Activated CD4-positive, alpha-beta T cell treated with anti-CD3 and anti-CD28 coated beads for 4 hours (primary cell): ENCODE measurements around the gene ZNF398.
"Not testable (repeated sequence)": the region's sequence is repeated elsewhere in the genome, so short reads cannot be mapped to it uniquely, and the experiment has no call there.

Experiments used
- DNase-seq, 2 donors: peaks; one replicate each; pipeline ENCODE4 v3.0.0-alpha.2; 2020

ZNF398 gene

GRCh38 chr7:149196705-149197171 lies 49.5 kb downstream of the ZNF398 start:
- peak in 1 of 2 donors; percentile 5 for DNase-seq

- no peak for DNase-seq
Measured at GRCh38 chr7:149197675-149198074, 50.4 kb downstream of the ZNF398 start.

- DNase-seq: no peak
Measured at GRCh38 chr7:149198161-149198816, 51.0 kb downstream of the ZNF398 start.

GRCh38 chr7:149199234-149199995 lies 52.2 kb downstream of the ZNF398 start:
- no peak for DNase-seq

- no peak for DNase-seq
Measured at GRCh38 chr7:149202831-149203231, 55.6 kb downstream of the ZNF398 start.

- DNase-seq: no peak
Measured at GRCh38 chr7:149205690-149206381, 58.6 kb downstream of the ZNF398 start.

- DNase-seq: no peak
Measured at GRCh38 chr7:149207324-149208035, 60.2 kb downstream of the ZNF398 start.

GRCh38 chr7:149209518-149210269 lies 62.4 kb downstream of the ZNF398 start:
- DNase-seq: peak; percentile 63 to 78

GRCh38 chr7:149210551-149210950 lies 63.3 kb downstream of the ZNF398 start:
- DNase-seq: no peak

- no peak for DNase-seq
Measured at GRCh38 chr7:149214020-149214720, 66.9 kb downstream of the ZNF398 start.

- no peak for DNase-seq
Measured at GRCh38 chr7:149216402-149216801, 69.1 kb downstream of the ZNF398 start.

- DNase-seq: no peak
Measured at GRCh38 chr7:149217570-149217969, 70.3 kb downstream of the ZNF398 start.

- DNase-seq: no peak
Measured at GRCh38 chr7:149218469-149219420, 71.5 kb downstream of the ZNF398 start.

GRCh38 chr7:149220534-149220933 lies 73.3 kb downstream of the ZNF398 start:
- DNase-seq: no peak

GRCh38 chr7:149223176-149223575 lies 75.9 kb downstream of the ZNF398 start:
- DNase-seq: no peak

GRCh38 chr7:149223761-149224160 lies 76.5 kb downstream of the ZNF398 start:
- no peak for DNase-seq

GRCh38 chr7:149224352-149224751 lies 77.1 kb downstream of the ZNF398 start:
- DNase-seq: no peak

- DNase-seq: no peak
Measured at GRCh38 chr7:149225106-149225505, 77.9 kb downstream of the ZNF398 start.

GRCh38 chr7:149225656-149226055 lies 78.4 kb downstream of the ZNF398 start:
- DNase-seq: no peak

- DNase-seq: not testable (repeated sequence)
Measured at GRCh38 chr7:149226366-149226765, 79.1 kb downstream of the ZNF398 start.
